Vagina (tissue), 2 donors: ENCODE results near the gene PSMA4.

Experiments
- CTCF ChIP-seq, 3 experiments: fragments of 450-650 bp in 2 of 3; fragments of 200-600 bp in 1 of 3; sonication (generic) in 1 of 3; IDR thresholded peaks; one replicate each; pipeline ENCODE4 v1.5.1; 2017 to 2019; ENCODE audit warnings: antibody characterized with exemption in 3 of 3, mild to moderate bottlenecking in 2 of 3, moderate library complexity in 2 of 3
- POLR2A ChIP-seq, 2 donors: fragments of 450-650 bp; IDR thresholded peaks; one replicate each; pipeline ENCODE4 v1.6.1; 2017; ENCODE audit warnings: antibody characterized with exemption in 2 of 2, mild to moderate bottlenecking in 2 of 2, moderate library complexity in 2 of 2
- POLR2AphosphoS5 ChIP-seq, 2 donors: sonication (generic); formaldehyde crosslinking; IDR thresholded peaks; one replicate each; pipeline ENCODE4 v1.9.0; 2017; ENCODE audit warnings: antibody characterized with exemption in 2 of 2, mild to moderate bottlenecking in 2 of 2, low read depth in 1 of 2; ENCODE audit not compliant: insufficient read depth in 1 of 2

- TF ChIP-seq CTCF (IDR thresholded peaks at IDR 0.05) (no peak), POLR2A (IDR thresholded peaks at IDR 0.05) (no peak), POLR2AphosphoS5 (IDR thresholded peaks at IDR 0.05; ENCODE audit: insufficient read depth in 1 of 2, low read depth in 1 of 2) (no peak)
Measured at GRCh38 chr15:78502641-78503040, 37.6 kb upstream of the PSMA4 start.
